OCI-LY7 (cell line): ENCODE data around the gene MTRF1L. TPM values are rescaled to one million over a fixed set of nuclear protein-coding genes. Genes with fewer than 3 reads are reported as not detected.

ENCODE experiments used
- BruUV-seq: library from RNA; stranded (reverse); fragments of 400-500 nt; replicated peaks from 2 replicates; lab custom pipeline; 2021; lab: Mats Ljungman, UMichigan
- CTCF ChIA-PET: fragments of 300-600 bp; sonication (Branson Sonifier 250); formaldehyde crosslinking; loops from one replicate; lab custom pipeline; 2022; ENCODE audit warnings: antibody characterized with exemption; ENCODE audit not compliant: unreplicated experiment; lab: Charles Lee
- POLR2A ChIA-PET: fragments of 300-600 bp; sonication (Branson Sonifier 250); formaldehyde crosslinking; loops from one replicate; lab custom pipeline; 2022; ENCODE audit warnings: antibody characterized with exemption; lab: Charles Lee
- DNase-seq: peaks from one replicate; pipeline ENCODE4 v3.0.0-alpha.2; 2015; ENCODE audit warnings: low spot score
- H2AFZ ChIP-seq: fragments of 200-600 bp; sonication (generic), shearing (Covaris generic); 2 replicates; pipeline ENCODE4 v1.6.1; 2014; ENCODE audit warnings: mild to moderate bottlenecking, antibody characterized with exemption, low read length, moderate library complexity
- H3K27ac ChIP-seq: fragments of 200-600 bp; sonication (generic); 2 replicates; pipeline ENCODE4 v1.5.1; 2014; ENCODE audit warnings: mixed run types, low read depth, mild to moderate bottlenecking, moderate library complexity, low read length, inconsistent platforms; ENCODE audit not compliant: poor library complexity, severe bottlenecking
- H3K36me3 ChIP-seq: fragments of 200-600 bp; sonication (generic); 2 replicates; pipeline ENCODE4 v1.6.1; 2014; ENCODE audit warnings: mild to moderate bottlenecking, antibody characterized with exemption, low read length, moderate library complexity, mixed read lengths; ENCODE audit not compliant: insufficient read depth
- H3K4me1 ChIP-seq: fragments of 200-600 bp; sonication (generic); 2 replicates; pipeline ENCODE4 v1.5.1; 2014; ENCODE audit warnings: mild to moderate bottlenecking, low read length; ENCODE audit not compliant: insufficient read depth, poor library complexity, severe bottlenecking
- H3K4me2 ChIP-seq: fragments of 200-600 bp; sonication (generic); 2 replicates; pipeline ENCODE4 v1.6.1; 2014; ENCODE audit warnings: mild to moderate bottlenecking, low read length
- H3K4me3 ChIP-seq: fragments of 200-600 bp; sonication (generic); 2 replicates; pipeline ENCODE4 v1.5.1; 2014; ENCODE audit warnings: mild to moderate bottlenecking, low read depth, low read length; ENCODE audit not compliant: poor library complexity, severe bottlenecking
- H3K79me2 ChIP-seq: fragments of 200-600 bp; sonication (generic); 2 replicates; pipeline ENCODE4 v1.6.1; 2016; ENCODE audit warnings: low read depth, mild to moderate bottlenecking, low read length, moderate library complexity, mixed read lengths; ENCODE audit not compliant: insufficient read depth
- H3K9me2 ChIP-seq: fragments of 200-600 bp; sonication (generic); 2 replicates; pipeline ENCODE4 v1.6.1; 2016; ENCODE audit warnings: mild to moderate bottlenecking, low read length, mixed read lengths; ENCODE audit not compliant: insufficient read depth
- H3K9me3 ChIP-seq: fragments of 200-600 bp; sonication (generic); 2 replicates; pipeline ENCODE4 v1.6.1; 2014; ENCODE audit warnings: mild to moderate bottlenecking, mixed run types, low read length, mixed read lengths
- H4K20me1 ChIP-seq: fragments of 200-600 bp; sonication (generic); 2 replicates; pipeline ENCODE4 v1.6.1; 2014; ENCODE audit warnings: mild to moderate bottlenecking, antibody characterized with exemption, low read length, moderate library complexity, mixed read lengths; ENCODE audit not compliant: insufficient read depth
- EZH2phosphoT487 ChIP-seq: fragments of 200-600 bp; sonication (generic); IDR thresholded peaks from 2 replicates; pipeline ENCODE4 v1.6.1; 2018; ENCODE audit warnings: low read depth, borderline replicate concordance, mild to moderate bottlenecking, mixed run types, antibody characterized with exemption, low read length, moderate library complexity, mixed read lengths
- intact Hi-C: fragments of 100-400 bp; cut with micrococcal nuclease; formaldehyde crosslinking; loops from one replicate; pipeline ENCODE4 v1.10.0; 2022; ENCODE audit not compliant: unreplicated experiment
- total RNA-seq, 2 experiments: library from RNA; depleted of rRNA in 1 of 2; stranded (reverse); fragments of >200 nt in 1 of 2; shearing (Covaris generic) in 1 of 2; gene quantifications; 2 replicates each; pipeline ENCODE4 v1.2.3, GENCODE V29; 2014 to 2022
- TF ChIP-seq, protein P1 (sequence below): fragments of 200-600 bp; sonication (generic); conservative IDR thresholded peaks from 2 replicates; pipeline ENCODE4 v1.5.1; 2014; ENCODE audit warnings: mild to moderate bottlenecking, antibody characterized with exemption, low read length, moderate library complexity, mixed read lengths

MTRF1L gene
- total RNA-seq, 2 experiments from 2014 or later = 11.0 to 19.2 TPM

DNA sequence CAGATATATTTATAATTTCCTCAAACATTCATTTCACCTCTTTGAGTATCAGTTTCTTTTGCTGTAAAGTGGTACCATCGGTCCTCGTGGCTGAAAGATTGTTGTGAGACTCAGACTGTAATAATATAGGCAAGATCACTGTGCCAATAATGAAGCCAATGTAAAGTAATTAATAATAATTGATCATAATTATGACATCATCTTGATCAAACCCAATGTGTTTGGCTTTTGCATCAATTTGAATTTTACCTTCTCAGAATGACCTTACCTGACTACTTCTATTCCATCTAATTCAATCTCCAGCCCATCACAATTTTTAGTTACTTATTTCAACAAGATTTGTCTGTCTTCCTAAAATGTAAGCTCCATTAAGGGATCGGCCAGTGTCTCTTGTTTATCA is 15.8 kb upstream of the MTRF1L start:
- no TSS peak for BruUV-seq
- Histone ChIP-seq H2AFZ (no peak overlapping the region), H3K9me2 (no peaks in the 10 kb centered on the region), H4K20me1 (no peaks in the 10 kb centered on the region), H3K4me1 (no peaks in the 10 kb centered on the region), H3K4me3 (no peak overlapping the region), H3K27ac (no peak overlapping the region), H3K9me3 (no peaks in the 10 kb centered on the region), H3K79me2 (no peaks in the 10 kb centered on the region), H3K36me3 (no peaks in the 10 kb centered on the region), H3K4me2 (no peak overlapping the region)
- intact Hi-C loops = no loop called here
- CTCF ChIA-PET = no interaction called here
- DNase-seq = no peak
- TF ChIP-seq EZH2phosphoT487 = no peak
- TF ChIP-seq, protein P1, sequence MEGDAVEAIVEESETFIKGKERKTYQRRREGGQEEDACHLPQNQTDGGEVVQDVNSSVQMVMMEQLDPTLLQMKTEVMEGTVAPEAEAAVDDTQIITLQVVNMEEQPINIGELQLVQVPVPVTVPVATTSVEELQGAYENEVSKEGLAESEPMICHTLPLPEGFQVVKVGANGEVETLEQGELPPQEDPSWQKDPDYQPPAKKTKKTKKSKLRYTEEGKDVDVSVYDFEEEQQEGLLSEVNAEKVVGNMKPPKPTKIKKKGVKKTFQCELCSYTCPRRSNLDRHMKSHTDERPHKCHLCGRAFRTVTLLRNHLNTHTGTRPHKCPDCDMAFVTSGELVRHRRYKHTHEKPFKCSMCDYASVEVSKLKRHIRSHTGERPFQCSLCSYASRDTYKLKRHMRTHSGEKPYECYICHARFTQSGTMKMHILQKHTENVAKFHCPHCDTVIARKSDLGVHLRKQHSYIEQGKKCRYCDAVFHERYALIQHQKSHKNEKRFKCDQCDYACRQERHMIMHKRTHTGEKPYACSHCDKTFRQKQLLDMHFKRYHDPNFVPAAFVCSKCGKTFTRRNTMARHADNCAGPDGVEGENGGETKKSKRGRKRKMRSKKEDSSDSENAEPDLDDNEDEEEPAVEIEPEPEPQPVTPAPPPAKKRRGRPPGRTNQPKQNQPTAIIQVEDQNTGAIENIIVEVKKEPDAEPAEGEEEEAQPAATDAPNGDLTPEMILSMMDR = no peak
- POLR2A ChIA-PET = no interaction called here

- Histone ChIP-seq H4K20me1 (no peaks in the 10 kb centered on the region), H3K4me3 (no peak overlapping the region), H3K27ac (no peak overlapping the region), H3K9me2 (no peaks in the 10 kb centered on the region), H3K36me3 (no peaks in the 10 kb centered on the region), H3K4me1 (no peaks in the 10 kb centered on the region), H3K9me3 (no peaks in the 10 kb centered on the region), H3K4me2 (no peak overlapping the region), H3K79me2 (no peaks in the 10 kb centered on the region), H2AFZ (no peak overlapping the region)
- DNase-seq = no peak
- intact Hi-C loops = no loop called here
- POLR2A ChIA-PET = no interaction called here
- TF ChIP-seq, protein P1 = no peak
- CTCF ChIA-PET = no interaction called here
- BruUV-seq = no TSS peak
Measured at GRCh38 chr6:153016846-153017245, 14.3 kb upstream of the MTRF1L start.

DNA sequence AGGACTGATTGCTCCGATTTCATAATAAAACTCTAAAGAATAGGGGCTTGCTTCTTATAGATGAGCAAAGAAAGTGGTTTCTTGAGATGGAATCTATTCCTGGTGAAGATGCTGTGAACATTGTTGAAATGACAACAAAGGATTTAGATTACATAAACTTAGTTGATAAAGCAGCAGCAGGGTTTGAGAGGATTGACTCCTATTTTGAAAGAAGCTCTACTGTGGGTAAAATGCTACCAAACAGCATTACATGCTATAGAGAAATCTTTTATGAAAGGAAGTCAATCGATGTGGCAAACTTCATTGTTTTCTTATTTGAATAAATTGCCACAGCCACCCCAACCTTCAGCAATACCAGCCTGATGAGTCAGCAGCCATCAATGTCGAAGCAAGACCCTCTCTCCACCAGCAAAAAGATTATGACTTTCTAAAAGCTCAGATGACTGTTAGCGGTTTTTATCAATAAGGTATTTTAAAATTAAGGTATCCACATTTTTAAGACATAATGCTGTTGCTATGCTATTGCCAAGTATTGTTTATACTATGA is 12.7 kb upstream of the MTRF1L start:
- CTCF ChIA-PET = no interaction called here

More for the DNA sequence above, 12.7 kb upstream of the MTRF1L start:
- no peak for TF ChIP-seq EZH2phosphoT487
- TF ChIP-seq, protein P1 = no peak
- Histone ChIP-seq H3K4me3 (no peak overlapping the region), H3K9me3 (no peaks in the 10 kb centered on the region; the same call in 1 of the 2 replicates), H3K4me1 (no peaks in the 10 kb centered on the region), H3K27ac (no peak overlapping the region), H2AFZ (no peak overlapping the region), H3K9me2 (no peaks in the 10 kb centered on the region), H3K36me3 (no peaks in the 10 kb centered on the region), H4K20me1 (no peaks in the 10 kb centered on the region), H3K4me2 (no peak overlapping the region), H3K79me2 (no peaks in the 10 kb centered on the region)
- intact Hi-C loops = no loop called here
- POLR2A ChIA-PET = interaction anchor here (0.7 kb wide), 1 partner anchor 884 kb away, joined by 4 read pairs; no protein-coding TSS in a partner anchor
- no peak for DNase-seq
- BruUV-seq = no TSS peak
